WI38 (cell line): ENCODE measurements around the gene ATP2C2.

ENCODE experiments used
- H3K4me3 ChIP-seq: 2 replicates; pipeline ENCODE4 v1.5.1; 2011; ENCODE audit warnings: low read depth, mild to moderate bottlenecking, control low read depth, low read length
- CTCF ChIP-seq: IDR thresholded peaks from 2 replicates; pipeline ENCODE4 v1.5.1; 2012; ENCODE audit warnings: low read depth, mild to moderate bottlenecking, control low read depth, low read length

ATP2C2 gene

GRCh38 chr16:84423416-84423837 is 55.1 kb downstream of the ATP2C2 start:
- no peak overlapping the region for H3K4me3 ChIP-seq

DNA sequence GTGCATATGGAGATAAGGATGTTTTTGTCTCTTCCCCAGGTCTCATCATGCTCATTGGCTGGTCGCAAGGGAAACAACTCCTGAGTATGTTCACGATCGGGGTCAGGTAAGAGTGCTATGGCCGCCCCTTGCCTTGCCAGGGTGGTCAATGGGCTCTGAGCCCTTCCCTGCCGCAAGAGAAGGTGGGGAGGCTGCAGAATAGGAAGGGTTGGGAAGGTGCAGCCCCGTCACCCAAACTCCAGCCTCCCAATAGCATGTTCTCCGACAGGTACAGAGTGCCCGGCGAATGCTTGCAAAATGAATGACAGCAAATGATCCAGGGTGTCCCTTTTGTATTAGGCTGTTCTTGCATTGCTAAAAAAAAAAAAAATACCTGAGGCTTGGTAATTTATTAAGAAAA is 57.4 kb downstream of the ATP2C2 start:
- no peak for TF ChIP-seq CTCF
- H3K4me3 ChIP-seq, result no peak overlapping the region

More at GRCh38 chr16:84423416-84423837, 55.1 kb downstream of the ATP2C2 start:
- no peak for TF ChIP-seq CTCF

GRCh38 chr16:84426804-84427203 is 58.5 kb downstream of the ATP2C2 start:
- no peak overlapping the region for H3K4me3 ChIP-seq
- no peak for TF ChIP-seq CTCF

DNA sequence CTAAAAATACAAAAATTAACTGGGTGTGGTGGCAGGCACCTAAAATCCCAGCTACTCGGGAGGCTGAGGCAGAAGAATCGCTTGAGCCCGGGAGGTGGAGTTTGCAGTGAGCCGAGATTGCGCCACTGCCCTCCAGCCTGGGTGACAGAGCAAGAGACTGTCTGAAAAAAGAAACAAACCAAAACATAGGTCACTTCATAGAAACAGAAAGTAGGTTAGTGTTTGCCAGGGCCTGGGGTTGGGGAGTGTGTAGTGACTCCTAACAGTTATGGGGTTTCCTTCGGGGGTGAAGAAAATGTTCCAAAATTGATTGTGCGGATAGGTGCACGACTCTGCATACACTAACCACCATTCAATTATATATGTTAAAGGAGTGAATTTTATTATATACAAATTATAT is 59.2 kb downstream of the ATP2C2 start:
- H3K4me3 ChIP-seq, result no peak overlapping the region
- TF ChIP-seq CTCF, result no peak

GRCh38 chr16:84430860-84431259 is 62.5 kb downstream of the ATP2C2 start:
- no peak for TF ChIP-seq CTCF
- no peak overlapping the region for H3K4me3 ChIP-seq

GRCh38 chr16:84434800-84435199 is 66.5 kb downstream of the ATP2C2 start:
- no peak for TF ChIP-seq CTCF
- H3K4me3 ChIP-seq, result no peak overlapping the region

DNA sequence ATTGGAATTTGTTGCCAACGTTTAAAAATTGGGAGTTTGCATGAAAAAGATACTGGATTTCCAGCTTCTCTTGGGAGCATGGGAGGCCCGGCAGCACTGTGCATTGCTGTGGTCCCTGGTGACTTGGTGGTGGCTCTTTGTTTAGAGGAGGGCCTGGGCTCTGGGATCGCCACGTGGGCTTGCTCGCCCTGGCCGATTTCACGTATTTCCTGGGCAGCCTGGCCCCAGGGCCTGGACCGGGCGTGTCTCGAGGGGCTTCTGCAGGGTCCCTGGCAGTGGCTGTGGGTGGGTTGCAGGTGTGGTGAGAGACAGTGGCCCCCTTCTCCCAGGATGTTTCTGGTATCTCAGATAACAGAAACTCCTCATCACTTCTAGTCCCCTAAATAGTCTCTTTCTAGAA is 67.9 kb downstream of the ATP2C2 start:
- no peak overlapping the region for H3K4me3 ChIP-seq
- no peak for TF ChIP-seq CTCF
